HG02588 (cell line): Measurements from ENCODE around the gene MT1H.
"Not testable (repeated sequence)": the region's sequence is repeated elsewhere in the genome, so short reads cannot be mapped to it uniquely, and the experiment has no call there.

ENCODE experiments used
- ATAC-seq: cut with Tn5 transposase; IDR thresholded peaks from one replicate; pipeline ENCODE4 v1.9.1; 2021; ENCODE audit warnings: mild to moderate bottlenecking, moderate library complexity; ENCODE audit not compliant: unreplicated experiment

MT1H gene

DNA sequence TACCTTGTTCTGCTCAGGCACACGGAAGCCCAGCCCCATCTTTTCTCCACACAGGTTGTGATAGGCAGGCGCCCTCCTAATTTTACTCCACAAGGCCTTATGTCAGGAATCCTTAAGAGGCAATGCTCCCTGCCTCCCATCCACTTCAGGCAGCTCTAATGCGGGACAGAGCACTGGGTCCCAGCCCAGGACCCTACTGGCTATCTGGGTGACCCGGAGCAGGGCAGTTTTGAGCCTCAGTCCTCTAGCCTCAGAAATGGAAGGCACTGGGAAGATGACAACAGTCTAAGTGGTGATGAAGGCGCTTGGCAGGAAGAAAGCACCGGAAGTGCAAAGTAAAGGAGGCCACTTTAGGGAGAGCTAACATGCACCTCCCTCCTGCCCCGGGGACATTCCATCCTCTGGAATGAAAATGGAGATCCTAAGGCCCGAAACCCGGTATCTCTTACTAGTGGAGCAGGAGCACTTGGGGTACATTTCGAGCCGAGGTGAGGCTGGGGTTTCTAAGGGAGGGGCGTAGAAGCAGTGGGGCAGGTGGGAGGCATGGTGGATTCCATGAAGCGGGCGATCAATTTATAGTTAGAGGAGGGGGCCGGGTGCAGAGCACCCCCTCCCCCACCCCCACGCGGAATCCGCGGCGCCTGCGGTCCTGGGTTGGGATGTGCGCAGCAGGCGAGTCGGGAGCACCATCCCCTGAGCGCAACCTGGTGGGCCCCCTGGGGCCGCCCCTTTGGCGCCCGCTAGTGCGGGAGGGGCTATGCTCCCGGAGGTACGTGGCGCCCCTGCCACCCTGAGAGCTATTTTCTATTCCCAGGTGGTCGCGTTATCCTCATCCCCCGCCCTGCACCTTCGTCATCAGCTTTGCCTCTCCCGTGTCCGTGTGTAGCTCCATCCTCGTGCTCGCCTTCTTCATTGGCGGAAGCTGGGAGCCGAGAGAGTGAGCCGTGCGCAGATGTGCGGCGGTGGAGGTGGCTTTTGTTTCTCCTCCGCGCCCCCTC is 7.0 kb upstream of the MT1H start:
- no peak for ATAC-seq

DNA sequence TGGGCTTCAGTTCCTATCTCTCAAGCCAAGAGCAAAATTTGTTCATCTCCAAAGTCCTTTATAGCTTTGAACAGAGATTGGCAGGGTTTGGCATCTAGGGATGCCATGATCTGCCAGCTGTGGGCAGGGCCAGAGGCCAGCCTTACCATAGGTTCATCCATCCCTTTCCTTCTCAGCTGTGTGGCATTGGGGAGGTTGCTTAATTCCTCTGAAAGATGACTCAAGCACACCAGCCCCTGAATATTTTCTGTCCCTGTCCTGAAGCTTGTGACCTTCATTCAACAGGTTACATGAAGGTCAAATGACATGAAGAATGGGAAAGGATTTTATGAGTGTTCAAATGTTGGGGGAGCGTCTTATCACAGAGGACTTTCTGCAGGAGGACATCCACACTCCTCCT is 5.1 kb upstream of the MT1H start:
- no peak for ATAC-seq

DNA sequence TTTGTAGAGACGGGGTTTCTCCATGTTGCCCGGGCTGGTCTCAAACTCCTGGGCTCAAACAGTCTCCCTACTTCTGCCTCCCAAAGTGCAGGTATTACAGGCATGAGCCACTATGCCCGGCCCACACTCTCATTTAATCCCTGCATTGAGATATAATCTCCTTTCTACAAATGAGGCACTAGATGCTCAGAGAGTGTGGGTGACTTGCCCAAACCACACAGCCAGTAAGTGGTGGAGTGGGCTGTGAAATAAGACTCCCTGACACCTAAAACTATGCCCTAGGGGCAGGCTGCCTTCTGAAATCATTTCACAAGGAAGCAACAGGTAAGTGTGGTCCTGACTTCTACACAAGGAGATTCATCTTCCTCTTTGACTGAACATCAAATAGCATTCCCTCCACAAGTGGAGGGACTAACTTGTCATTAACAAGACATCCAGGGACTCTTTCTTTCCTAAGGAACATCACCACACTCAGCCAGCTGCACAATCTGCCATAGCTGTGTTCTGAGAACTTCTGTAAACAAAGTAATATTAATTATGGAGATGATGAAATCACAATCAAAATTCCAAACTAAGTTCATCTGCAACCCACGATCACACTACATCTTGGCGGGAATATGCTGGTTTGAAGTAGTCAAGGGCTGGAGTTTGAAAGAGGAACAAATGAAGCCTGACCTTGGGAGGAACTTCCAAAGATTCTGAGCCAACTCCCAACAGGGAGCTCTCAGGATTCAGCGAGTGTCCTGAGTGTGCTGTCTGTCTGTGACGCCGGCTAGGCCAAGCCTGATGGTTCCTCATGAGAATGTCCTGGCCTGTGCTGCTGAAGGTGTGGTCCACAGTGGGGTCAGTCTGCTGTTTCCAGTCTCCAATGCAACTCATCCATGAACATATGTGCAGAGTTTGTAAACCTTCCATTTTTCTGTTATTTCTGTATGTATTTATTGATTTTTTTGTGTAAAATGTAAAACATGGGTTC is 4.0 kb upstream of the MT1H start:
- not testable (repeated sequence) for ATAC-seq

DNA sequence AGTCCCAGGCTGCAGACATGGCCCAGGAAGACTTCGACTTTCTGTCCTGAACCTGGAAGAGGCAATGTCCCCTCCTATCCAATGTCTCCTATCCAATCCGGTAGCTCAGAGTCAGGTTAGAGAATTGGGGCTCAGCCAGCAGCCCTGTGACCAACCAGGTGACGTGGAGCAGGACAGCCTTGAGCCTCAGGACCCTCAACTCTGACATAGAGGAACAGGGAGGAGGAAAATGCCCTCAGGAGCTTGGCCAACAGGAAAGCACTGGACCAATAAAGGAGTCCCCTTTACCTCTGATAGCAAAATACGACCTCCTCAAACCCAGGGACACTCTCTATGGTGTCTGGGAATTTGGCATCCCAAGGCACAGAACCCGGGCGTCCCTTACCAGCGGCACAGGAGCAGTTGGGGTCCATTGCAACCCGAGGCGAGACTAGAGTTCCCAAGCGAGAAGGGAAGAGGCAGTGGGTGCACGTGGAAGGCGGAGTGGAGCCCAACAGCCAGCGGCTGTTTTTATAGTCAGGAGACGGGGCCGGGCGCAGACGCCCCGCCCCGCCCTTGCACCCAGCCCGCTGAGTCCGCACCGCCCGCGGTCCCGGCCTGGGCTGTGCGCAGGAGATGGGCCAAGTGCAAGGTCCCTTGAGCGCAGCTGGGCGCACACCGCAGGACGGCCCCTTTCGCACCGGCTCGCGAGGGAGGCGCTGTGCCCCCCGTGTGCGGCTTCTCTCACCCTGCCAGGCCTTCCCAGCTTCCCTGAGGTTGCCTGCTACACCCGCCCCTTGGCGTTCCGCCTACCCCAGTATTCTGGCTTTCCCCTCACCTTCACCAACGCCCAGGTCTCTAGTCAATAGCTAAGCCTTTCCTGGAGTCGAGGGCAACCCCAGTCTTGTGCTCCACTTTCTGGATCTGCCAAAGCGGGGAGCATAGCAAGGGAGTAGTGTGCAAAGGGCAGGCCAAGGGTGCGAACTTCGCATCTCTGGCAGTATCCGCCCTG is 1.7 kb upstream of the MT1H start, which contains the start of gene MT1G:
MT1G (minus strand) TSS at position 485 of the 991 bp plus-strand sequence; CDS start at position 413, 72 bp downstream.
- no peak for ATAC-seq

DNA sequence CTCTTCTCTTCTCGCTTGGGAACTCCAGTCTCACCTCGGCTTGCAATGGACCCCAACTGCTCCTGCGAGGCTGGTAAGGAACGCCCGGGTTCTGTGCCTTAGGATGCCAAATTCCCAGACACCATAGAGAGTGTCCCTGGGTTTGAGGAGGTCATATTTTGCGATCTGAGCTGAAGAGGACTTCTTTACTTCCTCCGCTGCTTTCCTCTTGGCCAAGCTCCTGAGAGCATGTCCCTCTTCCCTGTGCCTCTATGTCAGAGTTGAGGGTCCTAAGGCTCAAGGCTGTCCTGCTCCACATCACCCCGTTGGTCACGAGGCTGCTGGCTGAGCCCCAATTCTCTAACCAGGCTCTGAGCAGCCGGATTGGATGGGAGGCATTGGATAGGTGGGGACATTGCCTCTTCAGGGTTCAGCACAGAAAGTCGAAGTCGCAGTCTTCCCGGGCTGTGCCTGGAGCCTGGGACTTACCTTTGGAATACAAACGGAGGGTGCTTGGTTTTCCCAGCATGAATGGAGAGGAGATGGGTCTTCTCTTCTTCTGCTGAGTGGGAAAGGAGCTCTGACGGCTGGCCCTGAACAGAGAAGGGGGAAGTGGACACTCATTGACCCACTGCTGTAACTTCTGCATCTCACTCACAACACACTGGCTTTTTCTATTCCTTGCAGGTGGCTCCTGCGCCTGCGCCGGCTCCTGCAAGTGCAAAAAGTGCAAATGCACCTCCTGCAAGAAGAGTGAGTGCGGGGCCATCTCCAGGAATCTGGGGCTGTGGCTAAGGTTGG is 416 bp downstream of the MT1H start:
- no peak for ATAC-seq

DNA sequence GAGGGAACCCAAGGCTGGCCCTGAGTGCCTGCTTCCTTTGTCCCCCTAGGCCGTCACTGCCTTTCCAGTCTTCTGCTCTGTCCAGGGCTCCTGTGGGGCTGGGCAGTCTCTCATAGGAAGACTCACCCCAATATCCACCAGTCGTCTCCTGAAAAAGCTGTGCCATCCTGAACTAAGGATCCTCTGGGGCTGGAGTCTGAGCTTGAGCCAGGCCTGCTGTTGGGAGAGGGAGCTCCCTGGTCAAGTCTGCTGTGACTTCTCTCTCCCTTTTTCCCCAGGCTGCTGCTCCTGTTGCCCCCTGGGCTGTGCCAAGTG is 963 bp downstream of the MT1H start:
- ATAC-seq: no peak

DNA sequence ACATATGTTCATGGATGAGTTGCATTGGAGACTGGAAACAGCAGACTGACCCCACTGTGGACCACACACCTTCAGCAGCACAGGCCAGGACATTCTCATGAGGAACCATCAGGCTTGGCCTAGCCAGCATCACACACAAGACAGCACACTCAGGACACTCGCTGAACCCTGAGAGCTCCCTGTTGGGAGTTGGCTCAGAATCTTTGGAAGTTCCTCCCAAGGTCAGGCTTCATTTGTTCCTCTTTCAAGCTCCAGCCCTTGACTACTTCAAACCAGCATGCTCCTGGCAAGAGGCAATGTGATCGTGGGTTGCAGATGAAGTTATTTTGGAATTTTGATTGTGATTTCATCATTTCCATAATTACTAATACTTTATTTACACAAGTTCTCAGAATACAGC is 2.1 kb downstream of the MT1H start:
- ATAC-seq: not testable (repeated sequence)

DNA sequence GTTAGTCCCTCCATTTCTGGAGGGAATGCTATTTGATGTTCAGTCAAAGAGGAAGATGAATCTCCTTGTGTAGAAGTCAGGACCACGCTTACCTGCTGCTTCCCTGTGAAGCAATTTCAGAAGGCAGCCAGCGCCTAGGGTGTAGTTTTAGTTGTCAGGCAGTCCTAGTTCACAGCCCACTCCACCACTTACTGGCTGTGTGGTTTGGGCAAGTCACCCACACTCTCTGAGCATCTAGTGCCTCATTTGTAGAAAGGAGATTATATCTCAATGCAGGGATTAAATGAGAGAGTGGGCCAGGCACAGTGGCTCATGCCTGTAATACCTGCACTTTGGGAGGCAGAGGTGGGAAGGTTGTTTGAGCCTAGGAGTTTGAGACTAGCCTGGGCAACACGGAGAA is 2.6 kb downstream of the MT1H start:
- ATAC-seq: not testable (repeated sequence)

DNA sequence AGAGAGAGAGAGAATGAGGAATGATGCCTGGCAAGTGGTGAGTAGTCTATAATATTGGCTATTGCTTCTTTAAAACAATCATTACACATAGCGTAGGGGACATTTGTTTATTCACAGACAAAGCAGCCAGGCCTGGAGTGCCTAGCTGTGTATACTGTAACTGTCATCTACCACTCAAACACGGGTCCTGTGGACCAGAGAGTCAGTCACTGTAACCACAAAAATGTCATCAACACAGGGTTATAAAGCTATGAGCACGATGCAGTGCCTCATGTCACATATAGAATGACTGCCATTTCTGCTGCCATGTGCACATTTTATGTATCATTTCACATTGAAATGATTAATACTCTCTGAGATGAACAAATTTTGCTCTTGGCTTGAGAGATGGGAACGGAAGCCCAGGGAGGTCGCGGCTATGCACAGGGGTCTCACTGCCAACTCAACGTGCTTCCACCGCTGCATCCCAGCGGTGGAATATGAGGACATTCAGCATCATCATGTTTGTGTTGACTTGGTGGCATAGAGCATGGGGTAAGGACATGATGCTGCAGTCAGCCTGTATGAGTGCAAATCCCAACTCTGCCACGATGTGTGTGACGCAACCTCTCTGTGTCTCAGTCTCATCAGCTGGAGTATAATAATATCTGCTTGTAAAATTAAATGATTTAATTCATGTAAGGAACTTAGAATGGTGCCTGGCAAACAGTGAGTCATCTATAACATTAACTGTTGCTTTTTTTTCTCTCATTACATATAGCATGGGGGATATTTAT is 3.3 kb downstream of the MT1H start:
- ATAC-seq: no peak

DNA sequence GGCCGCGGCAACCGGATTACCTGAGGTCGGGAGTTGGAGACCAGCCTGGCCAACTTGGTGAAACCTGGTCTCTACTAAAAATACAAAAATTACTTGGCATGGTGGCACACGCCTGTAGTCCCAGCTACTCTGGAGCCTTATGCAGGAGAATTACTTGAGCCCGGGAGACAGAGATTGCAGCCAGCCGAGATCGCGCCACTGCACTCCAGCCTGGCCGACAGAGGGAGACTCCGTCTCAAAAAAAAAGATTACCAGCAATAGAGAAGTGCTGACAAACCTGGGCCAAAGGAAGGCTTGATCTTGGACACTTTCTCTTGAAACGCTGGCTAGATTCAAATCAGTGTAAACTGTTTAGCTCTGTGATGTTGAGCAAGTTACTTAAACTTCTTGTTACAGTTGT is 4.3 kb downstream of the MT1H start:
- ATAC-seq: no peak

DNA sequence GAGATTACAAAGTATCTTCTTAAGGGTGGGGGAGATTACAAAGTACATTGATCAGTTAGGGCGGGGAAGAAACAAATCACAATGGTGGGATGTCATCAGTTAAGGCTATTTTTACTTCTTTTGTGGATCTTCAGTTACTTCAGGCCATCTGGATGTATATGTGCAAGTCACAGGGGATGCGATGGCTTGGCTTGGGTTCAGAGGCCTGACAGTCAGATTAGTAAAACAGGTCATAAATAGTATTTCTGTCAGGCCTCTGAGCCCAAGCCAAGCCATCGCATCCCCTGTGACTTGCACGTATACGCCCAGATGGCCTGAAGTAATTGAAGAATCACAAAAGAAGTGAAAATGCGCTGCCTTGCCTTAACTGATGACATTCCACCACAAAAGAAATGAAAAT is 5.0 kb downstream of the MT1H start:
- ATAC-seq: not testable (repeated sequence)

DNA sequence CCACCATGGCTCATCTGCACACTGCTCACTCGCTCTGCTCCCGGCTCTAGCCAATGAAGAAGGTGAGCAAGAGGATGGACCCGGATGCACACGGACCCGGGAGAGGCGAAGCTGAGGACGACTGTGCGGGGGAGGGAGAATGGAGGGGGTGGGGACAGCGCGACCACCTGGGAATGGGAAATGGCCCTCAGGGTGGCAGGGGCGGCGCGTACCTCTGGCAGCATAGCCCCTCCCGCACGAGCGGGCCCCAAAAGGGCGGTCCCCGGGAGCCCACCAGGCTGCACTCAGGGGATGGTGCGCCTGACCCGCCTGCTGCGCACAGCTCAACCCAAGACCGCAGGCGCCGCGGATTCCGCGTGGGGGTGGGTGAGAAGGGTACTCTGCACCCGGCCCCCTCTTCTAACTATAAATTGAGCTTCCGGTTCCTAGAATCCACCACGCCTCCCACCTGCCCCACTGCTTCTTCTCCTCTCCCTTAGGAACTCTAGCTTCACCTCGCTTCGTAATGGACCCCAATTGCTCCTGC is 6.1 kb downstream of the MT1H start:
- ATAC-seq: no peak

DNA sequence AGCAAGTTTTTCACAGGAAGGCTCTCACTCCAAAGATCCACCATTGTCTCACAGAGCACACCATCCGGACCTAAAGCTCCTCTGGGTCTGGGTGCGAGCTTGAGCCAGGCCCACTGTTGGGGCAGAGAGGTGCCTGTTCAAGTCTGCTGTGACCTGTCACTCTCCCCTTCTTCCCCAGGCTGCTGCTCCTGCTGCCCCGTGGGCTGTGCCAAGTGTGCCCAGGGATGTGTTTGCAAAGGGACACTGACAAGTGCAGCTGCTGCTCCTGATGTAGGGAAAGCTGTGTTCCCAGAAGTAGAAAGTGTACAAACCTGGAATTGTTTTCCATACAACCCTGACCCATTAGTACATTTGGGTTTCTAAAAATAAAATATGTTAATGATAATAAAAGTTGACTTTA is 7.9 kb downstream of the MT1H start:
- no peak for ATAC-seq

DNA sequence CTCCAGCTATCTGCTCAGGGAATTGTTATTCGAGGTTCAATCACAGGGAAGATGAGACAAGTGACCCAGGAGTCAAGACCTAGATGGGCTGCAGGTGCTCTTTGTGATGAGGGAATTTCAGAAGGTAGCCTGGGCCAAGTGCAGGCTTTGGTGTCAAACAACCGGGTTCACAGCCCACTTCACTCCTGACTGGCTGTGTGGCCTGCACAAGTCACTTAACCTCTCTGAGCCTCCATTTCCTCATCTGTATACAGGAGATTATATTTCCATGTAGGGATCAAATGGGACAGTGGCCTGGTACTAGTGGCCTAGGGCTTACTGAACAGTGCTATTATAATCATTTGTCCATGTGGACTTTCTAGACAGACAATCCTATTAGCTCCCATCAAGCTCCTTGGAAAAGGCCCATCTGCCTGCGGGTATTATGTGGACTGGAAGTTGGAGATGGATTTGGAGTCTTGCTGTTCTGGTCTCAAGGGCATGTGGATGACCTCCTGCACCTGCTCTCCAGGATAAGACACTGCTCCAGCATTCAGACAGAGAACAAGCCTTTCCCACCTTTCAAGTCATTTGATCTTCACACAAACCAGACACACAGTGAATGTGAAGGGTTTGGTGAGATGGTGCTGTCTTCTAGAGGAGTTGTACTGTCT is 9.6 kb downstream of the MT1H start:
- no peak for ATAC-seq

DNA sequence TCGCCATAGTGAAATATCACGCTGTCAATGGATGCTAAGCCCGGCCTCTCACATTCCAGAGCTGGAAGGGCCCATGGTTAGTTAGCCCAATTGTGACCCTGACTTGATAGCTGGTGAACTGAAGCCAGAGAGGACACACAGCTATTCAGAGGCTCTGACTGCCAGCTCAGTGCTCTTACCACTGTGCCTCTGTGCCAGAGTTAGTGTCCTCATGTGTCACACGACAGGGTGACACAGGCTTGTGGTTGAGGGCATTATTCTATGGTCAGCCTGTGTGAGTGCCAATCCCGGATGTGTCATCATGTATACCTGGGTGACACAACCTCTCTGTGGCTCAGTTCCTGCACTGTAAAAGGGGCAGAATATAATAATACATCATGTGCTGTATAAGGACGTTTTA is 10.2 kb downstream of the MT1H start:
- no peak for ATAC-seq

DNA sequence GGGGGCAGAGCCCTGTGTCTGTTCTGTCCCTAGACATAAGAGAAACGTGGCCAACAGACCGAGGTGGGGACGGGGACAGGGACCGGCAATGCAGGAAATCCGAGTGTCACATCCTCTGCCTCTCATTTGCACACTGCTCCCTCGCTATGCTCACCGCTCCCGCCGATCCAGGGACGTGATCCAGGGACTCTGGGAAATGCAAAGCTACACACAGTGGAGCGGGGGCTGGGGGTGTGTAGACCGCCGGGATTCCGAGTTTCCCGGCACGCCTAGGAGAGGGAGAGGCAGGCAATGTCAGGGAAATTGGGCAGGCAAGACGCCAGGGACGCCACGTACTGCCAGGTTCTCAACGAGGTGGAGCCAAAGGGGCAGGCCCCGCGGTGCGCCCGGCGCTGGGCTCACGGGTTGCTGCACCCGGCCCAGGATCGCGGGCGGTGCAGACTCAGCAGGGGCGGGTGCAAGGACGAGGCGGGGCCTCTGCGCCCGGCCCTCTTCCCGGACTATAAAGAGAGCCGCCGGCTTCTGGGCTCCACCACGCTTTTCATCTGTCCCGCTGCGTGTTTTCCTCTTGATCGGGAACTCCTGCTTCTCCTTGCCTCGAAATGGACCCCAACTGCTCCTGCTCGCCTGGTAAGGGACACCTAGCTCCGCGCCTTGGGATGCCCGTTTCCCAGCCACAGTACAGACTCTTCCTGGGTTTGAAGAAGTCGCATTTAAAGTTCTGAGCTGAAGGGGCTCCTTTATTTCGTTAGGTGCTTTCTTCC is 12.5 kb downstream of the MT1H start, which contains the start of gene MT1X:
MT1X (plus strand) TSS at position 532 of the 764 bp plus-strand sequence; CDS start at position 603, 71 bp downstream.
- ATAC-seq: peak; percentile 97

DNA sequence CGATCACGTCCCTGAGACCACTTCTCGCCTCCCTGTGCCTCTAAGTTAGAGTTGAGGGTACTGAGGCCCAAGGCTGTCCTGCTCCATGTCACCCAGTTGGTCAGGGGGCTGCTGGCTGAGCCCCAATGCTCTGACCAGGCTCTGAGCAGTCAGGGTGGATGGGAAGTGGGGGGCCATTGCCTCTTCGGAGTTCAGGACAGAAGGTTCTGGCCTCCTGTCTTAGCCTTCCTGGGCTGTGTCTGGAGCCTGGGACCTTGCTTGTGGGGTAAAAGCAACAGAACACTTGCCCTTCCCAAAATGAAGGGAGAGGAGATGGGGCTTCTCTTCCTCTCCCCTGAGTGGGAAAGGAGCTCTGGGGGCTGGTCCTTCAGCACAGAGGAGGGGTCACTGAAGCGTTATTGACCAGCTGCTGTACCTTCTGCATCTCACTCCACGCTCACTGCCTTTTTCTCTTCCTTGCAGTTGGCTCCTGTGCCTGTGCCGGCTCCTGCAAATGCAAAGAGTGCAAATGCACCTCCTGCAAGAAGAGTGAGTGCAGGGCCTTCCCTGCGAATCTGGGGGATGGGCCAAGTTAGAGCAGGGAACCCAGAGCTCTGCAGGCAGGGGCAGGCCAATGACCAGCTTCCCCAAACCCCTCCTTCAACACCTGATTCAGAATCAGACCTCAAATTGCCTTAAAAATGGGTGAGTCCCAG is 13.2 kb downstream of the MT1H start:
- ATAC-seq: no peak
